ENCODE data around the gene LTK.

Gene LTK

GRCh38 chr15:41489641-41490040 lies 24.0 kb downstream of the LTK start:
- no peak overlapping the region for H3K4me3 ChIP-seq (ENCODE audit: low read depth, low read length)
- no peak for DNase-seq (ENCODE audit: low read depth)
- TF ChIP-seq CTCF (IDR thresholded peaks at IDR 0.05; ENCODE audit: control insufficient read depth, extremely low read depth, insufficient read depth) = no peak

- TF ChIP-seq CTCF (IDR thresholded peaks at IDR 0.05; ENCODE audit: control insufficient read depth, extremely low read depth, insufficient read depth) = no peak
- DNase-seq (ENCODE audit: low read depth) = no peak
- H3K4me3 ChIP-seq (ENCODE audit: low read depth, low read length) = no peak overlapping the region
Measured at GRCh38 chr15:41487802-41488201, 25.8 kb downstream of the LTK start.

GRCh38 chr15:41487381-41487780 lies 26.2 kb downstream of the LTK start:
- no peak for DNase-seq (ENCODE audit: low read depth)
- TF ChIP-seq CTCF (IDR thresholded peaks at IDR 0.05; ENCODE audit: control insufficient read depth, extremely low read depth, insufficient read depth) = no peak
- no peak overlapping the region for H3K4me3 ChIP-seq (ENCODE audit: low read depth, low read length)

GRCh38 chr15:41486286-41486685 lies 27.3 kb downstream of the LTK start:
- no peak for TF ChIP-seq CTCF (IDR thresholded peaks at IDR 0.05; ENCODE audit: control insufficient read depth, extremely low read depth, insufficient read depth)
- no peak for DNase-seq (ENCODE audit: low read depth)

GRCh38 chr15:41484937-41485625 lies 28.5 kb downstream of the LTK start:
- no peak for DNase-seq (ENCODE audit: low read depth)
- no peak for TF ChIP-seq CTCF (IDR thresholded peaks at IDR 0.05; ENCODE audit: control insufficient read depth, extremely low read depth, insufficient read depth)
- no peak overlapping the region for H3K4me3 ChIP-seq (ENCODE audit: low read depth, low read length)

More at GRCh38 chr15:41486286-41486685, 27.3 kb downstream of the LTK start:
- H3K4me3 ChIP-seq (ENCODE audit: low read depth, low read length) = no peak overlapping the region

- H3K4me3 ChIP-seq (ENCODE audit: low read depth, low read length) = no peak overlapping the region
- no peak for DNase-seq (ENCODE audit: low read depth)
- no peak for TF ChIP-seq CTCF (IDR thresholded peaks at IDR 0.05; ENCODE audit: control insufficient read depth, extremely low read depth, insufficient read depth)
Measured at GRCh38 chr15:41483519-41483918, 30.1 kb downstream of the LTK start.

GRCh38 chr15:41483115-41483514 lies 30.5 kb downstream of the LTK start:
- no peak for TF ChIP-seq CTCF (IDR thresholded peaks at IDR 0.05; ENCODE audit: control insufficient read depth, extremely low read depth, insufficient read depth)
- DNase-seq (ENCODE audit: low read depth) = no peak
- no peak overlapping the region for H3K4me3 ChIP-seq (ENCODE audit: low read depth, low read length)

Measured in LNCaP clone FGC (cell line).